HG02938 (cell line): Measurements from ENCODE around the gene DRC1.

Experiments
- ATAC-seq: cut with Tn5 transposase; IDR thresholded peaks from one replicate; pipeline ENCODE4 v1.9.1; 2021; ENCODE audit warnings: mild to moderate bottlenecking, moderate library complexity; ENCODE audit not compliant: unreplicated experiment

DRC1 gene

DNA sequence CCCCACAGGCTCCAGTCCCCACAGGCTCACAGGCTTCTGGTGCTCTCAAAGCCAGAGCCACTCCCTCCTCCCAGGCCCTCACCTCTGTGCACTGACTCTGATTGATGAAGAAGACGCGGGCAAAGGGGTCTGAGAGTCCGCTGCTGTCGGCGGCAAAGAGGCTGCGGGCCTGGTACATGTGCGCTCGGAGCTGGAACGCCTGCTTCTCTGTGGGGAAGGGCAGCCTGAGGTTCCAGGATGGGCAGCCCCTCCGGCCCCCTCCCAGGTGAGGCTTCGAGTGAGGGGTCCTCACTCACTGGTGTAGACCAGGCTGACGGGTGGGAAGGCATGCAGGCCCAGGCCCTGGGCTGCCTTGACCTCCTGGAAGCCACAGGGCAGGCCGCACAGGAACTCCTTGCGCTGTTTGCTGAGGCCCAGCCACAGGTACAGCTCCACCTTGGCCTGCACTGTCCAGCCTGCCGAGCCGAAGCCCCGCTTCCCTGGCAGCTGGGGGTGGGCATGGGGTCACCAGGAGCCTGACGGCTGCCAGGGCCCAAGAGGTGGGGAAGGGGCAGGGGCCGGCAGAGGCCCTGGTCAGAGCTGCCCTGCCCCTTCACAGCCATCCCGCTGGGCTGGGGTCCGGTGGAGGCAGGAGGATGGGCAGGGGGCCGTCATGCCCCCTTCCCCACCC is 74.2 kb downstream of the DRC1 start:
- ATAC-seq, result no peak

DNA sequence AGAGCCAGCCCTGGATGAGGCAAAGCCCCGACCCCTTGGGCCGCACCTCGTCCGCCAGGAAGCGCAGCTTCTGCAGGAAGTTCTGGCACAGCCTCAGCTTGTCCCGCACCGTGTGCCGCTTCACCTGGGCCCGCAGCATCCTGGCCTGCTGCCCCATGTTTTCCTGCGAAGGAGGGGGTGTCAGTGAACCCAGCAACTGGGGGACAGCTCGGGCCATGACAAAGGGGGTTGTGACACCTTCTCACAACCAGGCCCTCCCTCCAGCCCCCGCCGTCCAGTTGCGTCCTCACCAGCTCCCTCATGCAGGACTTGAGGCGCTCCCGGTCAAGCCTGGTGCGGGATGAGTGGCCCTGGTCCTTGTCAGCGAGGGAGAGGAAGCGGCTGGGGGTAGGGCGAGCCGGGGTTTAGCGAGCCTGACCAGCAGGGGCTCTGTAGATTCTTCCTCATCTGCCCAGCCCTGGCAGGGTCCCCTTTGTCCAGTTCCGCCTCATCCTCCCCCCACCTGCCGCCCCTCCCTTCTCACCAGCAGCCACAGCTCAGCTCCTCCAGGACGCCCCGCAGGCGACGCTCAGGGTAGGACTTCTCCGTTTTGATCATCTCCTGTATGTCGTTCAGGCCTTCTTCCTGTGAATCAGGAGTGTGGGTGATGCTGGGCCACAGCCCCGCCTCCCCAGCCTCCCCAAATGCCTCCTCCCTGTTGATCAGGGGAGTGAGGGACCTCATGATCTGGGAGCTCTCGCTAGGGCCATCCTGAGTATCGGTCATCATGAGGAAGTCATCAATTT is 75.6 kb downstream of the DRC1 start:
- ATAC-seq, result no peak

DNA sequence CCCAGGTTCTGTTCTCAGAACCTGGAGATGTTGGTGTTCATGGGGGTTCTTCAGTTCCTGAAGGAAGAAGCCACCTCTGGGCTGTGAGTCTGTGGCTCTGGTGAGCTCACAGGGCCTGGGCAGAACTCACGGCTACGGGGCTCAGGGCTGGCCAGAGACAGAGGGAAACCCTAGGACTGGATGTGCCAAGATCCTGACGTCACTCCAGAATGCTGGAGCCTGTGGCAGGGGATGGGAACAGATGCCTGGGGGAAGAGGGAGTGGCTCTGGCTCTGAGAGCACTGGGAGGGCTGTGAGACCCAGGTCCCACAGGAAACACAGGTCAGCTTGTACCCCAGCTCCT is 76.2 kb downstream of the DRC1 start, which contains the start of gene OTOF:
Gene OTOF, minus strand, starts transcription at position 214 of the 343 bp plus-strand sequence.
- ATAC-seq, result no peak

DNA sequence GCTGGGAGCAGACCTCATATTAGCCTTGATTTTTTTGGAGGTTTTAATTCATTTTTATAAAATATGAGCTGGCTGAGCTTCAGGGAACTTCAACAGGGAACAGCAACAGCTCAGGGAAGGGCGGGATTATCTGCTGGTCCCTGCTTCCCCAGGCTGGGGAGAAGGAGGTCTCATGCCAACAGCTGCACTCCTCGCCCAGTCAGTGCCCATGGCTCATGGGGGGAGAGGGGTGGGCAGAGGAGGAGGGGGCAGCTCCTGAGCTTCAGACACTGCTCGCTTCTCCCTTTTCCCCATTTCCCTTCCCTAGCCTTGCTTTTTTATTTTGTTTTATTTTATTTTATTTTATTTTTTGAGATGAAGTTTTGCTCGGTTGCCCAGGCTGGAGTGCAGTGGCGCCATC is 76.6 kb downstream of the DRC1 start:
- ATAC-seq, result no peak

DNA sequence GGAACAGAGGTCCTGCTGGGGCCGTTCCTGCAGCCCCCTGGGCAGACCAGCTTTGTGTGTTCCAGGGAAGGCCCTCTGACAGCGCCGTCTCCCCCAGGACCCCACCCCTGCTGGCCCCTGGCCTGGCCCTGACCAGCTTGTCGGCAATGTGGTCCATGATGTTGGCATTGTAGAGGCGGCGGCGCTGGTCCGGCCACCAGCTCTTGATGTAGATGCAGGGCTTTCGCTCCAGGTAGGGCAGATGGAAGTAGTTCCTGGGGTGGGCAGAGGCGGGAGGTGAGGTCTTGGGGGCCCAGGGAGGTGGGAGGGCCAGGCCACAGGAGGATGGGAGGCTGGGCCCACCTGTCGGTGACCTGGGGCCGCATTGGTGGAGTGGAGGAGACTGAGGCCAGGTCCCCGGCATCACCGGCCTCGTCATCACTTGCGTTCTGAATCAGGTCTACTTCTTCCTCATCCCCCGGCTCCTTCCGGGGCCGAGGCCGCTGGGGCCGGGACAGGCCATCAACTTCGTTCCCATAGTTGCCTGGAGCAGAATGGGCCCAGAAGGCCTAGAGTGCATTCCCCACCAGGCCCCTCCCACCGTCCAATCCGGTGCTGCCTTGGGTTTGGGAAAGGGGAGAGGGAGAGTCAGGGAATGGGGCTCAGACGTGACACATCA is 77.5 kb downstream of the DRC1 start:
- ATAC-seq, result no peak

DNA sequence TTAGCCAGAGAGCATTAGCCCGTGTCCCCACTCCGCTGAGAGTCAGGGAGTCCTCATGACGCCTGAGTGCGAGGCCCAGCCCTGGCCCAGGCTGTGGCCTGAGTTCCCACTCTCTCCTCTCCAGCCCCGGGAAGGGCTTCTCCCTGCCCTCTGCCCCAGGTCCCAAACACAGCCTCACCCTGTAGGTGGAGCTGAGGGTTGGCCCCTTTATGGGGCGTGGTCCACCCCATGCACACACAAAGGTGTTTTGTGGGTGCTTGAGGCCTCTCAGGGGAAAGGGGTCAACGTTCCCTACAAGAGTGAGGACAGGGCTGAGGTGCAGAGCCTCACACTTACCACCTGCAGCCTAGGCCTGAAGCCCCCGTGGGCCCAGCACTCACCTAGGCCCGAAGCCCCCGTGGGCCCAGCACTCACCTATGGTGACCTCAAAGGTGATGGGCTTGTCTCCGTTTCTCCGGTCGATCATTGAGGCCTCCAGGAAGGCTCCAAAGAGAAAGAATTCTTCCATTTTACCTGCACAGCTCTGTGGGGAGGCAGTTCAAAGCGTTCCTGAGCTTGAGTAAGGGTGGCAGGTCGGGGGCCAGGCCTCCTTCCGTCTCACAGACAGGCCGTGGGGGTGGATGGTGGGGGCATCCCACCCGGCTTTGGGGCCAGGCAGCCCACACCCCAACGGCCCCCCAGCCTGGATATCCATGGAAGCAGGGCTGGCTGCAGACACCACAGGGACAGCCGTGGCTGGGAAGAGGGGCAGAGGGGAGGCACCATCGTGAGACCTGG is 78.3 kb downstream of the DRC1 start:
- no peak for ATAC-seq

DNA sequence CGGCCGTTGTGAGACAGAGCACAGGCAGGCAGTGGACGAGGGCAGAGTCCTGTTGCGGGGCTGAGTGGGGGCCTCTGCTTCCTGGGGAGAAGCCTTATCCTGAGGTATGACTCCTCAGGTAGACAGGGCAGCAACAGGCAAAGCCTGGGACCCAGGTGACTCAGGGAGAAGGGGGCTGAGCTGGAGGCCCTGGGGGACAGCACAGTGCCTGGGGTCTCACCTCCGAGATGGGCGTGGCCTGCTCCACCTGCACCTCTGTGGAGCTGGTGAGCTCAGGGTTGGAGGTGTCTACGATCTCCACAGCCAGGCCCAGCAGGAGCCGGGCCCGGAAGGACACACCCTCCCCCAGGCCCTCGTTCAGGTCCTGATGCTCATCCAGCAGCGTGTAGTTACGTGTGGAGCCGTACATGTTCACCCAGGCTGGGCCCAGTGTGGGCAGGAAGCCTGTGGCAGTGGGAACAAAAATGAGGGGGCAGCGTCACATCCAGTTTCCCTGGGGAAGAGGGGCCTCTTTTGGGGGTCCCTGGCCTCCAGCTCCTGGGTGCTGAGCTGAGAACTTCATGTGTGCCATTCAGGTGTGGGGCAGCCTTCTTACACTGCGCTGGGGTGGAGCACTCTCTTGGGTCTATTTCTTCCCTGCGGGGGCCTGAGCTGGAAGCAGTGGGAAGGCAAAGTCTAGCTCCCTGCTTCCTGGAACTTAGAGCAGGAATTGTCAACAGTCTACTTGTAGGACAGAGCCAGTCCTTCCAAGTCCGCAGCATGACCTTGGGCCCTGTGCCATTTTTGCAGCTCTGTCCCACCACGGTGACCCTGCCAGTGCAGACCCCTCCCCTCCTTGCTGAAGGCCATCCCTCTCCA is 79.1 kb downstream of the DRC1 start:
- ATAC-seq, result no peak

DNA sequence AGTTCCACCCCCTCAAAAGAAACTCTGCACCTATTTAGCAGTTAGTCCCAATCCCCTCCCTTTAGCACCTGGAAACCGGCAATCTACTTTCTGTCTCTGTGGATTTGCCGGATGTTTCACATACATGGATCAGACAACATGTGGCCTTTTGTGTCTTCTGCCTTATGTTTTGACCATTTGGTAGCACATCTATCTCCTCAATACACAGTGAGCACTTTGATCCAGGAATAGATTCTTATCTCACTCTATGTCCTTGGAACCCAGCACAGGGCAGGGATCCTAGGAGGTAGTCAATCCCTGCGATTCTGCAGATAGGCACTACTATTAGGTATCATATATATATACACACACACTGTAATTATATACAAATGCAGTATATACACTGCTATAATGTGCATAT is 80.0 kb downstream of the DRC1 start:
- ATAC-seq, result no peak

DNA sequence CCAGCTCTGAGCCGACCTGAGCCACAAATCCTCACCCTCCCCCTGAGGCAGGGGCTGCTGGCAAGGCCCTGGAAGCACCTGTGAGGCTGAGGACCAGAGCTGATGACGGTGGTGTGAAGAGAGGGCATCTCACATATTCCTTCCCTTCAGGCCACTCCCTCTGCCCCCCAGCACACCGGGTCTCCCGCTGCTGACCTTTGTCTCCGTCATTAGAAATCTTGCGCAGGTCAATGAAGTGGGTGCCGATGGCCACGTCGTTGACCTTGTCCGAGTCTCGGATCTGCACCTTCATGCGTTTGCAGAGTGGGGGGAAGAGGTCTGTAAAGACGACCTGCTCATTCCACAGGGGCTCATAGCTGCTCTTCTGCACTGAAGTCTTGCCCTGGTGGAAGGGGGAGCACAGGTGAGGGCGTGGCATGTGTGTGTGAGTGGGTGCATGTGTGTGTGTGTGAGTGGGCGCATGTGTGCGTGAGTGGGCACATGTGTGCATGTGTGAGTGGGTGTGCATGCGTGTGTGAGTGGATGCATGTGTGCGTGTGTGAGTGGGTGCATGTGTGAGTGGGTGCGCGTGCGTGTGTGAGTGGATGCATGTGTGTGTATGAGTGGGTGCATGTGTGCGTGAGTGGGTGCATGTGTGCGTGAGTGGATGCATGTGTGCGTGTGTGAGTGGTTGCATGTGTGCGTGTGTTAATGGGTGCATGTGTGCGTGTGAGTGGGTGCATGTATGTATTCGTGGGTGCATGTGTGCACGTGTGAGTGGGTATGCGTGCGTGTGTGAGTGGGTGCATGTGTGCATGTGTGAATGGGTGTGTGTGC is 80.7 kb downstream of the DRC1 start:
- ATAC-seq, result no peak

DNA sequence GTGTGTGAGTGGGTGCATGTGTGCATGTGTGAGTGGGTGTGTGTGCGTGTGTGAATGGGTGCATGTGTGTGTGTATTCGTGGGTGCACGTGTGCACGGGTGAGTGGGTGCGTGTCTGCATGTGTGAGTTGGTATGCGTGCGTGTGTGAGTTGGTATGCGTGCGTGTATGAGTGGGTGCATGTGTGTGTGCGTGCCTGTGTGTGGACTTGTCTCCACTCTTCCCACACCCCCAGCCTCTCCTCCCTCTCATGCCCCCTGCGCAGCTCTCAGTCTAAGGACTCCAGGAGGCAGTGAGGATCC is 81.3 kb downstream of the DRC1 start:
- ATAC-seq, result no peak

DNA sequence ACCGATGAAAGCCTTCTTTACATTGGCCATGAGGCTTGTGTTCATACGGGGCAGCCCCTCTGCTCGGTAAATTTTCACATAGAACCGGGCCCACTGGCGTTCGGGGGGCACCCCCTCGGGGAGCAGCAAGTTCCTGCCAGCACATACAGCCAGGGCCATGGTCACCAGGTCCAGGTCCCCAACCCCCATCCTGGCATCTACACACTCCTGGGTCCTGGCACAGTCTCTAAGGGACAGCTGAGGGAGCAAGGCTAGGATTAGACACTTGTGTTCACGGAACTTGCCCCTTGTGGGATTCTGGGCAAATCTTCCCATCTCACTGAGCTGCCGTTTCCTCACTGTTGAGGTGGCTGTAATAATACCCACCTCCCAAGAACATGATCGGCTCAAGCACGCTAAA is 81.8 kb downstream of the DRC1 start:
- no peak for ATAC-seq

DNA sequence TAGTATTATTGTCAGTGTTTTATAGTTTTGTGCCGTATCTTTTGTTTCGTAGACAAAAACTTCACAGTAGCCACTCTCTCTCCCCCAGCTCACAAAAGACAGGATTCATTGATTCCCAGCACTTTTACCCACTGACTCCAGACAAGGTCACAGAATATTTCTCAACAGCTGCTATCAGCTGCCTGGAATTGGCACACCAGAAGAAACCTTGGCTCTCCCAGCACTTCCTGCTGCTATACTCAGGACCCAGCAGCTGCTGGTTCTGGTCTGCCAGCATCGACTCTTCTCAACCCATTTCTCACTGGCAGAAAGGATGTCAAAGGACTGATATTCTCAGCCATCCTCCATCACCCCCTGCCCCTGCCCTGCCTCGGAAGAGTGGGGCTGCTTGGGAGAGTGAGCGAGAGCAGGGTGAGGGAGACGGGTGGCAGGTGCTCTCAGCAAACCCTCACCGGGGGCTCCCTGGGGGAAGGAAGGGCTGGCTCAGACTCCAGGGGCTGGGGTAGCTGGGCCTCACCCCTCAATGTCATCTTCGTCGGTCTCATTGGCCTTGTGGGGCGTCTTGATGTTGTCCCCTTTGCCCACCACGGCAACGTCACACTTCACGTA is 82.3 kb downstream of the DRC1 start:
- no peak for ATAC-seq

DNA sequence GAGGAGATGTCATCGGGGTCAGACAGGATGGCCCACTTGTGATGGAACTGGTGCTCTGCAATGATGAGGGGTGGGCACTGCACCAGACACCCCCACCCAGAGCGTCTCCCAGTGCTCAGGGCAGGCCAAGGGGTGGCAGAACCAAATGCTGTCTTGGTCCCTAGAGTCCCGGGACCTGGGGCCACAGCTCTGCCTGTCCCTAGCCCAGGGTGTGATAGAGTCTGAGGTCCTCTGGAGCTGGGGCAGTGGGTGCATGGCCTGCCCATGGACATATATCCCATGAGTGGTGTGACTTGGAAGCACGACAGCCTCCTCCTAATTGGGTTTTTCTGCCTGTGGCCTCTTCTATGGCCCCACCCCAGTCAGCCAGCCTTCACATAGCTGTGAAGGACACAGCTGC is 82.9 kb downstream of the DRC1 start:
- no peak for ATAC-seq

DNA sequence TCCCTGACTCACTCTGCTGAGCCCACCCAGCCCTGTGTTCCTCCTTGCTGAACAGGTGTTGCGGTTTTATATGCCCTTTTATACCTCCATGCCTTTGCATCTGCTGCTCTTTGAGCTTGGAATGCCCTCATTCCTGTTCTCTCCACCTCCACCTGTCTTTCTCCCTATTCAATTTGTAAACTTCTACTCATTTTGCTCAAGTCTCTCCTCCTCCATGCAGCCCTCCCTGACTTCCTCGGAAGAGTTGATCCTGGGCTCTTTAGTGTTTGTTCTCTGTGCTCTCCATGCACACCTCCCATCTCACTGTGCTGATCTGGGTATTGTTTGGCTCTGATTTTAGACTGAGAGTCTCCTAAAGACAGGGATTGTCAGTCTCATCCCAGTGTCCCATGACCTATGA is 83.4 kb downstream of the DRC1 start:
- ATAC-seq, result no peak

DNA sequence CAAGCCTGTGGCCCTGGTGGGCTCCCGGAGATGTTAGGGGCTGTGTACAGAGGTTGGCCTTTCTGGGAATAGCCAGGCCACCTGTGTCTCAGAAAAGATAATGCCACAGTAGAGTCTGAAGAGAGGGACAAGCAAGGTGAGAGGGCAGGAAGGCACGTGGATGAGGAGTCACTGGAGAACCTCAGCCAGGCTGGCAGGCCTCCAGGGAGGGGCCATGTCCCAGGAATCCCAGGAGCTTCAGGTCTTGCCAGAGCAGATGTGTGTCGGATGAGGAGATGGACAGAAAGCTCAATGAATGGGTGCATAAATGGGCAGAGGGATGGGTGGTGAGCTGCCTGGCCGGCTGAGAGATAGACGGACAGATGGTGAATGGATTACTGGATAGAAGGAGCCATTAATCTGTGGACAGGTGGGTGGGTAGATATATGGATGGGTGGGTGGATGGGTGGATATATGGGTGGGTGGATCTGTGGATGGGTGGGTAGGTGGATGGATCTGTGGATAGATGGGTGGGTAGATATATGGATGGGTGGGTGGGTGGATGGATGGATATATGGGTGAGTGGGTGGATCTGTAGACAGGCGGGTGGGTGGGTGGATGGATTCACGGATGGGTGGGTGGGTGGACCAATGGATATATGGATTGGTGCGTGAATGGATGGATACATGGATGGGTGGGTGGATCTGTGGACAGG is 84.2 kb downstream of the DRC1 start:
- ATAC-seq, result no peak

DNA sequence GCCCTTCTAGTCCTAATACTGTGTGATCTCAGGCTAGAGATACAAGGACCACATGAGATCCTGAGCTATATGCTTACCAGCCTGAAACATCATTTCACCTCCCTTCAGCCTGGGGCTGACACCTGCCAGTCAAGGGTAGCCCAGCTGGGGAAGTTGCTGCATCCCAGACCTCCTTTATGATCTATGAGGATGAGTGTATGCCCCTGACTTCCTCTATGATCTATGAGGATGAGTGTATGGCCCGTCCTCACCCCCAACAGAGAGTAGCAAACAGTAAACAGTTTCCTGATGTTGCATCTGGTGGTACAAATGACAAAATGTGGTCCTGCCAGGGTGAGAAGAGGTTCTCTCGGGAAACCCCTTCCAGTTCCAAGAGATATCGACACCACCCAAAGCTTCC is 85.1 kb downstream of the DRC1 start:
- no peak for ATAC-seq

DNA sequence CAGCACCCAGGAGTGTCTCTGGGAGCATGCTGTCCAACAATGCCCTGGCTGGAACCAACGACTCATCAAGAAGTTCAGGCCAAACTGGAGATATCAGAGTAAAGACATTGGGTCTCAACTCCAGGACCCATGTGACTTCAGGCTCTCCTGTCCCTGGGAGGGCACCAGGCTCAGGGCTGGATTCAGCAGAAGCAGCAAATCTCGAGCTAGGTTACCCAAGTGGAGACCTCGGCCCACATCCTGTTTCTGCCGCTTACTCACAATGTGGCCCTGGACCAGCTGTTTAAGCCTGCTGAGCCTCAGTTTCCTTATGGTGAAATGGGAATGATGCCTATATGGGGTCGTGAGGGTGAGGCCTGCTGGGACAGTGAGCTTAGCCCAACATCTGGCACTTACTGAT is 85.5 kb downstream of the DRC1 start:
- ATAC-seq, result no peak

DNA sequence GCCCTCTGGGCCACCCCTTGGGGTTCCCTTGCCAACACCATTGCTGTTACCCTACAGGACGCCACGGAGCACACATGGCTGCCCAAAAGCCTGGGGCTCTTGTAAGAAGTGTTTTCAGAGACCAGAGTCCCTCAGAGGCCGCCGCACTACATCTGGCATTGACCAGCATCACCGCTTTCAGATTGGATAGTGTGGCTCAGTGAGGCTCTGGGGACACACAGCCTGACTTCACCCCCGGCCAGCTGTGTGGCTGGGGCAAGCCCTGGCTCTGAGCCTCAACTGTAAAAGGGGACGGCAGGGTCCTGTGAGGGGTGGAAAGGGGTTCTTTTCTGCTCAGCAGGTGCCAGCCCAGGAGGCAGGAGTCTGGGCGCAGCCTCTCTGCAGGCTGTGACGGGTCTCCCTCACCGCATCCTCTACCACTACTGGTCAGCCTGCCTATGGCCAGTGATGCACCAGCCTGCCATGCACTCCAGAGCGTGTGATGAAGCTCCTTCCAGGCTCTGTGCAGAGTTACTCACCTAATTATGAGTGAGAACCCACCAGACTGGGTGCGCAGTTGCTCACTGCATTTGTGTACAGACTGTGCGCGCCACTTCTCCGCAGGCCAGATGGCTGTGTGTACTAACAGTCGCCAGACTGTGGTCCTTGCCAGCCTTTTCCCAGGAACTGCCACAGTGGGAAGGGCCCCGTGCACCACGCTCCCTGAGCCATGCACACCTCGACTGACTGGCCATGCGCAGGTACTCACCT is 86.9 kb downstream of the DRC1 start:
- ATAC-seq, result no peak
